Measurements from ENCODE around the gene AP5Z1.

DNA sequence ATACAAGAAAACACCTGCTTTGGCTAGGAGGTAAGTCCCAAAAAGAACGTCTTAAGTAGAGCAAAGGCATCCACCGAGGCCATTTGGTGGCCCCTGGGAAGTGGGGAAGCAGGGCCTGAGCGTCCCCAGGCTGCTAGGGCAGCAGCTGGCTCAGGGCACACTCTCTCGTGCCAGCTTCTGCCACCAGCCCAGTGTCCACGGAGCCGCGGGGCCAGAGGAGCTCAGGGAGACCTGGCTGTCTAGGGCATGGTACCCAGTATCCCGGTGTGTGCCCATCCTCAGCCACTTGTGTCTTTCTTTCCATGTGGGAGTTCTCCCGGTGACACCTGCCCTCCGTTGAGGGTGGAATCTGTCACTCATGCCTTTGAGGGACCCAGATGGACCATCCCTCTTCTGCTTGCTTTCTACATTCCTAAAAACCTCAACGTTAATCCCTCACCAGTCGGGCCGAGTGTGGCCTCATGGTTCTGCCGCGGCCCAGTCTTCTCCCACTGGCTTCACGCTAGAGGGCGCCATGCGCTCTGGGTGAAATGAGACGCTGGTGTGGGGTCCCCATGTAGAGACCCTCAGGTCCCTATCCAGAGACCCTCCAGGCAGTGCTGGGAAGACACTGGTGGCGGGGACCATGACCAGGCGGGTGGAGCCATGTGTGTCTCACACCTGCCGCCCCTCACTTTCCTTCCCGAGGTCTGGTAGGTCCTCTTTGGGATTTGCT, 9.5 kb upstream of the AP5Z1 start:
- TF ChIP-seq FOXP2 (optimal IDR thresholded peaks at IDR 0.05; ENCODE audit: control extremely low read depth, extremely low read length, insufficient read depth) (no peak), POLR2AphosphoS5 (IDR thresholded peaks at IDR 0.05; ENCODE audit: borderline replicate concordance, low read depth, low read length) (no peak), EZH2 (IDR thresholded peaks at IDR 0.05) (no peak)

All from SK-N-MC (cell line).